Mesenchymal stem cell (in vitro differentiated cells and primary cell): ENCODE results near the gene PITX2.

Source experiments
- DNase-seq: peaks from one replicate; pipeline ENCODE4 v3.0.0-alpha.2; 2013
- H2AFZ ChIP-seq: one replicate; pipeline ENCODE4 v1.6.1; 2013; ENCODE audit warnings: low read depth, mild to moderate bottlenecking, control low read depth, inconsistent platforms, low read length, moderate library complexity
- H2AK5ac ChIP-seq: 2 replicates; pipeline ENCODE4 v1.6.1; 2013; ENCODE audit warnings: low read length, moderate library complexity, mild to moderate bottlenecking, inconsistent platforms; ENCODE audit not compliant: severe bottlenecking
- H2BK120ac ChIP-seq: one replicate; pipeline ENCODE4 v1.6.1; 2013; ENCODE audit warnings: low read depth, mild to moderate bottlenecking, inconsistent platforms, low read length, moderate library complexity
- H2BK12ac ChIP-seq, 2 experiments: one replicate each; pipeline ENCODE4 v1.6.1; 2013; ENCODE audit warnings: inconsistent platforms in 2 of 2, low read length in 2 of 2, mild to moderate bottlenecking in 2 of 2, moderate library complexity in 2 of 2, control low read depth in 1 of 2
- H2BK15ac ChIP-seq: one replicate; pipeline ENCODE4 v1.6.1; 2013; ENCODE audit warnings: mild to moderate bottlenecking, low read depth, inconsistent platforms; ENCODE audit not compliant: poor library complexity, severe bottlenecking
- H2BK5ac ChIP-seq: 2 replicates; pipeline ENCODE4 v1.6.1; 2013; ENCODE audit warnings: low read depth, mild to moderate bottlenecking, low read length, control low read depth, inconsistent platforms; ENCODE audit not compliant: poor library complexity, severe bottlenecking
- H3K14ac ChIP-seq, 2 experiments: one replicate each; pipeline ENCODE4 v1.6.1; 2013; ENCODE audit warnings: inconsistent platforms in 2 of 2, low read length in 2 of 2, control low read depth in 1 of 2, mild to moderate bottlenecking in 1 of 2, moderate library complexity in 1 of 2
- H3K18ac ChIP-seq, 2 experiments: one replicate each; pipeline ENCODE4 v1.6.1; 2013; ENCODE audit warnings: inconsistent platforms in 2 of 2, low read length in 2 of 2, control low read depth in 1 of 2, low read depth in 1 of 2, mild to moderate bottlenecking in 1 of 2
- H3K23ac ChIP-seq, 2 experiments: one replicate each; pipeline ENCODE4 v1.6.1; 2013; ENCODE audit warnings: inconsistent platforms in 2 of 2, low read length in 2 of 2, mild to moderate bottlenecking in 2 of 2, moderate library complexity in 2 of 2, control low read depth in 1 of 2
- H3K27ac ChIP-seq: 2 replicates; pipeline ENCODE4 v1.5.1; 2013; ENCODE audit warnings: mild to moderate bottlenecking, moderate library complexity, low read length, control low read depth, inconsistent platforms; ENCODE audit not compliant: poor library complexity, severe bottlenecking
- H3K27me3 ChIP-seq, 2 experiments: 2 replicates each; pipeline versions ENCODE4 v1.6.1 to v1.7.0; 2013; ENCODE audit warnings: low read length in 2 of 2, mild to moderate bottlenecking in 2 of 2, moderate library complexity in 2 of 2, control low read depth in 1 of 2, inconsistent platforms in 1 of 2; ENCODE audit not compliant: control insufficient read depth in 1 of 2, insufficient read depth in 1 of 2
- H3K36me3 ChIP-seq, 2 experiments: 2 replicates each; pipeline versions ENCODE4 v1.6.1 to v1.7.0; 2013; ENCODE audit warnings: low read length in 2 of 2, control low read depth in 1 of 2, inconsistent platforms in 1 of 2, low read depth in 1 of 2, mild to moderate bottlenecking in 1 of 2; ENCODE audit not compliant: insufficient read depth in 2 of 2, control insufficient read depth in 1 of 2
- H3K4ac ChIP-seq, 2 experiments: one replicate each; pipeline ENCODE4 v1.6.1; 2013; ENCODE audit warnings: inconsistent platforms in 2 of 2, low read length in 2 of 2, mild to moderate bottlenecking in 2 of 2, moderate library complexity in 2 of 2, control low read depth in 1 of 2, low read depth in 1 of 2
- H3K4me1 ChIP-seq: 2 replicates; pipeline ENCODE4 v1.6.1; 2013; ENCODE audit warnings: low read depth, low read length, control low read depth; ENCODE audit not compliant: control insufficient read depth, insufficient read depth
- H3K4me2 ChIP-seq: 2 replicates; pipeline ENCODE4 v1.6.1; 2013; ENCODE audit warnings: low read length, mild to moderate bottlenecking, inconsistent platforms; ENCODE audit not compliant: poor library complexity, severe bottlenecking
- H3K4me3 ChIP-seq, 2 experiments: 2 replicates each; pipeline versions ENCODE4 v1.5.1 to v1.7.0; 2013; ENCODE audit warnings: low read length in 2 of 2, mild to moderate bottlenecking in 2 of 2, control low read depth in 1 of 2, low read depth in 1 of 2; ENCODE audit not compliant: insufficient read depth in 1 of 2
- H3K79me1 ChIP-seq: replicated peaks from 2 replicates; pipeline ENCODE4 v1.6.1; 2013; ENCODE audit warnings: mild to moderate bottlenecking, control low read depth, low read length, inconsistent platforms; ENCODE audit not compliant: poor library complexity, severe bottlenecking
- H3K9ac ChIP-seq: 2 replicates; pipeline ENCODE4 v1.7.0; 2013; ENCODE audit warnings: mild to moderate bottlenecking, low read length, moderate library complexity
- H3K9me3 ChIP-seq: 2 replicates; pipeline ENCODE4 v1.7.0; 2013; ENCODE audit warnings: mild to moderate bottlenecking, low read length; ENCODE audit not compliant: control insufficient read depth
- H4K8ac ChIP-seq: one replicate; pipeline ENCODE4 v1.6.1; 2013; ENCODE audit warnings: inconsistent platforms, mild to moderate bottlenecking, low read length, moderate library complexity
- H4K91ac ChIP-seq: one replicate; pipeline ENCODE4 v1.6.1; 2013; ENCODE audit warnings: mild to moderate bottlenecking, low read length, inconsistent platforms
- WGBS: methylation state at CpG from one replicate; pipeline ENCODE4 v1.1.7; 2013; ENCODE audit warnings: mixed read lengths; 5-methylcytosine and 5-hydroxymethylcytosine counted together

Gene PITX2

GRCh38 chr4:110638089-110638746, 15.3 kb upstream of the PITX2 start:
- H2BK15ac ChIP-seq: no peak overlapping the region
- no peak overlapping the region for H2AFZ ChIP-seq
- H4K91ac ChIP-seq: no peak overlapping the region
- H2AK5ac ChIP-seq: no peak overlapping the region
- no peak overlapping the region for H2BK120ac ChIP-seq
- no peaks in the 10 kb centered on the region for H3K79me1 ChIP-seq
- WGBS: 15% methylated on average over 8 of the region's 10 CpGs
- H3K27me3 ChIP-seq: peaks cover 49 to 91% of the 10 kb centered on the region in 2 experiments
- H3K14ac ChIP-seq: no peak overlapping the region
- H2BK12ac ChIP-seq: no peak overlapping the region
- no peaks in the 10 kb centered on the region for H3K9me3 ChIP-seq
- H3K18ac ChIP-seq: no peak overlapping the region
- no peak overlapping the region for H4K8ac ChIP-seq
- no peak overlapping the region for H3K4me2 ChIP-seq
- peaks cover 28% of the 10 kb centered on the region for H3K4me1 ChIP-seq
- no peaks in the 10 kb centered on the region for H3K36me3 ChIP-seq
- DNase-seq: peak; percentile 3
- no peak overlapping the region for H2BK5ac ChIP-seq
- no peak overlapping the region for H3K4me3 ChIP-seq
- no peak overlapping the region for H3K4ac ChIP-seq
- no peak overlapping the region for H3K9ac ChIP-seq
- no peak overlapping the region for H3K23ac ChIP-seq
- H3K27ac ChIP-seq: no peak overlapping the region

DNA sequence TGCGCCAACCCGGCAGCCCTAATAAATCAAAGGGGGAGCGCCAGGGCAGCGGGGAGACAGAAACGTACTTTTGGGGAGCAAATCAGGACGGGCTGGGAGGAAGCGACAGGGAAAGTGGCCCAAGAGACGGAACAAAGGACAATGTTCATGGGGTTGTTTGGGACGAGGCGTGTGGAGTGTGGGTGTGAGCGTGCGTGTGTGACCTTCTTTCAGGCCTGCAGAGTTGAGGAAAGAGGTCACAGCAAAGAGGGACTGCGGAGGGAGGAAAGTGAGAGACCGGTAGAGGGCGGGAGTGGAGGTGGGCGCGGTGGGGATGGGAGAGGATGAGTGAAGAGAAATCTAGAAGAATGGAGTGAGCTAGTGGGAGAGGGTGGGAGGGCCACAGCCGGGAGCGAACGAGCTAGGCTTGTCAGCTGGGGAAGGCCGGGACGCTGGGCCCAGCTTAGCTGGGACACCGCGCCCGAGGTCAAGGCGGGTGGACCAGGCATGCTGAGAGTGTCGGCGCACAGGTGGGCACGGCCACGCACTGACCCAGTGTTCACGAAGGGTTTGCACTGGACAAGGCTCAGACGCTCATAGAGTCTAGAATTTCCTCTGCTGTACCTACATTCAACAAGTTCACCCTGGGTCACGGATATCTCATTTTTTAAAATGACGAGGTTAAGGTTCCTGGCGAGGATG, 14.7 kb upstream of the PITX2 start:
- peak; percentile 38 for DNase-seq
- Histone ChIP-seq H2AK5ac (no peak overlapping the region), H2AFZ (no peak overlapping the region), H4K8ac (no peak overlapping the region), H3K27me3 (peaks cover 56 to 91% of the 10 kb centered on the region in 2 experiments), H3K9me3 (no peaks in the 10 kb centered on the region), H2BK12ac (no peak overlapping the region), H3K4me2 (peak overlapping the region; percentile 96), H2BK120ac (no peak overlapping the region), H3K18ac (no peak overlapping the region), H2BK15ac (no peak overlapping the region), H3K4me3 (peak overlapping the region; percentile 43 to 78), H3K36me3 (no peaks in the 10 kb centered on the region), H3K27ac (no peak overlapping the region), H4K91ac (no peak overlapping the region), H3K4me1 (peaks cover 32% of the 10 kb centered on the region), H3K79me1 (no peaks in the 10 kb centered on the region), H3K4ac (no peak overlapping the region), H2BK5ac (no peak overlapping the region), H3K23ac (no peak overlapping the region), H3K14ac (no peak overlapping the region), H3K9ac (peak overlapping the region; percentile 69)
- 5% methylated on average over 33 of the region's 35 CpGs for WGBS

DNA sequence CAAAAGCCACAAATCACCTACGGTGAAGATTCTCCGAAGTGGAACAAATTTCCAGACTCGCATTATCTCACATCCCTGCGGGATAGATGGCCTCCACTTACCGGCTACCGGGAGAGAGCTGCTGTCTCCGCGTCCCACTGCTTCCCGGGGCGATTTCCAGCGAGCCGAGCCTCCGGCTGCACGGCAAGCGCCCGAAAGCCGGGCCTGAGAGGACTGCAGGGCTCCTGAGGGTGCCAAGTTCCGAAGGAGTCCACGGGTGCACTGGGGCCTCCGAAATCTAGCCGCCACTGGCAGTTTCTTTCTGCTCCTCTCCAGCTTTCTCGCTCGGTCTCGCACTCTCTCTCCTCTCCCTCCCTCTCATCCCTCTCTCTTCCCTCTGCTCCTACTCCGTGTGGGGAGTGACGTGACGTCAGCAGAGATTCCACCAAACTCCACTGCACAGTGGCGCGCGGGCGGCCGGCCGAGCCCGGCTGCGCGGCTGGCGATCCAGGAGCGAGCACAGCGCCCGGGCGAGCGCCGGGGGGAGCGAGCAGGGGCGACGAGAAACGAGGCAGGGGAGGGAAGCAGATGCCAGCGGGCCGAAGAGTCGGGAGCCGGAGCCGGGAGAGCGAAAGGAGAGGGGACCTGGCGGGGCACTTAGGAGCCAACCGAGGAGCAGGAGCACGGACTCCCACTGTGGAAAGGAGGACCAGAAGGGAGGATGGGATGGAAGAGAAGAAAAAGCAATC, 14.0 kb upstream of the PITX2 start:
- Histone ChIP-seq H2BK15ac (no peak overlapping the region), H3K4me2 (peak overlapping the region; percentile 96), H4K8ac (no peak overlapping the region), H2AK5ac (no peak overlapping the region), H3K4ac (no peak overlapping the region), H2AFZ (no peak overlapping the region), H3K14ac (no peak overlapping the region), H3K23ac (peak overlapping the region in 1 of 2 experiments; percentile 40), H3K18ac (no peak overlapping the region), H2BK120ac (no peak overlapping the region), H2BK5ac (no peak overlapping the region), H3K9ac (peak overlapping the region; percentile 69), H3K4me3 (peak overlapping the region; percentile 43 to 78), H3K79me1 (no peaks in the 10 kb centered on the region), H3K9me3 (no peaks in the 10 kb centered on the region), H2BK12ac (no peak overlapping the region), H4K91ac (no peak overlapping the region), H3K36me3 (no peaks in the 10 kb centered on the region), H3K4me1 (peaks cover 38% of the 10 kb centered on the region), H3K27me3 (peaks cover 59 to 88% of the 10 kb centered on the region in 2 experiments), H3K27ac (no peak overlapping the region)
- WGBS: under 1% methylated on average over 56 of the region's 56 CpGs
- peak; percentile 83 for DNase-seq

GRCh38 chr4:110636171-110636679, 13.3 kb upstream of the PITX2 start:
- Histone ChIP-seq H3K27ac (no peak overlapping the region), H2BK15ac (no peak overlapping the region), H3K9ac (peak overlapping the region; percentile 69), H4K91ac (no peak overlapping the region), H2BK12ac (no peak overlapping the region), H3K4ac (no peak overlapping the region), H3K18ac (no peak overlapping the region), H2AFZ (no peak overlapping the region), H3K27me3 (peaks cover 56 to 81% of the 10 kb centered on the region in 2 experiments), H2BK5ac (no peak overlapping the region), H3K4me1 (peaks cover 41% of the 10 kb centered on the region), H3K4me3 (peak overlapping the region in 1 of 2 experiments; percentile 78), H3K9me3 (no peaks in the 10 kb centered on the region), H3K36me3 (no peaks in the 10 kb centered on the region), H2BK120ac (no peak overlapping the region), H3K4me2 (peak overlapping the region; percentile 96), H3K79me1 (no peaks in the 10 kb centered on the region), H3K23ac (no peak overlapping the region), H2AK5ac (no peak overlapping the region), H3K14ac (no peak overlapping the region), H4K8ac (no peak overlapping the region)
- DNase-seq: peak; percentile 17
- 5% methylated on average over 11 of the region's 12 CpGs for WGBS
